Astrocyte of the spinal cord (primary cell): Measurements from ENCODE around the gene GCGR.

ENCODE experiments used
- DNase-seq: peaks from one replicate; pipeline ENCODE4 v3.0.0; 2011; ENCODE audit warnings: low read depth, low spot score
- H3K4me3 ChIP-seq: 2 replicates; pipeline ENCODE4 v1.5.1; 2011; ENCODE audit warnings: low read depth, mild to moderate bottlenecking, low read length, moderate library complexity
- in situ Hi-C: cut with HindIII; loops from 2 replicates; pipeline ENCODE4 v1.10.0; 2017; ENCODE audit warnings: low sequenced_read_pairs
- TF ChIP-seq, protein P1 (sequence below): IDR thresholded peaks from 2 replicates; pipeline ENCODE4 v1.5.1; 2012; ENCODE audit warnings: low read depth, mild to moderate bottlenecking, low read length, inconsistent platforms

GCGR gene

DNA sequence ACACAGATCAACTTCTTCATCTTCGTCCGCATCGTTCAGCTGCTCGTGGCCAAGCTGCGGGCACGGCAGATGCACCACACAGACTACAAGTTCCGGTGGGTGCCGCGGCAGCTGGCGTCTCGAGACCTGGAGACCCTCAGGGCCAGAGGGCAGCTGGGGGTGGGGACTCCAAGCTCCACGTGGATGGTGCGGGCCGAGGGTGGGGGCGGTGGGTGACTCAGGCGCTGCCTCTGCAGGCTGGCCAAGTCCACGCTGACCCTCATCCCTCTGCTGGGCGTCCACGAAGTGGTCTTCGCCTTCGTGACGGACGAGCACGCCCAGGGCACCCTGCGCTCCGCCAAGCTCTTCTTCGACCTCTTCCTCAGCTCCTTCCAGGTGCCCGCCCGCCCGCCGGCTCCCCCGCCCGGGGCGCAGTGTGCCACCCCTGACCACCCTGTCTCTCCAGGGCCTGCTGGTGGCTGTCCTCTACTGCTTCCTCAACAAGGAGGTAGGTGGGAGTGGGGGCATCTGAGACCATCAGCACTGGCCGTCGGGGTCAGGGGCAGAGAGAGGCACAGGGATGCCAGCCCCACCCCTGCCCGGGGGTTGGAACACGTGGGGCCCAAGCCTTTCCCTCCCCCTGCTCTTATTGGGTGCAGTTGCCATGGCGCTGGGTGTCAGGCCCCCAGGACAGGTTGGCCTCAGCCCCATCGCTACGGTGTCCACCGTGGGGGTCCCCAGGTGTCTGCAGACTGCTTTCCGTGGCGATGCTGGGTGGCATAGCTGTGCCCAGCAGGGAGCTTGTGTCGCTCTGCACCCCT lies 8.8 kb downstream of the GCGR start:
- DNase-seq = no peak
- no peak overlapping the region for H3K4me3 ChIP-seq
- in situ Hi-C loops = no loop called here
- TF ChIP-seq, protein P1, sequence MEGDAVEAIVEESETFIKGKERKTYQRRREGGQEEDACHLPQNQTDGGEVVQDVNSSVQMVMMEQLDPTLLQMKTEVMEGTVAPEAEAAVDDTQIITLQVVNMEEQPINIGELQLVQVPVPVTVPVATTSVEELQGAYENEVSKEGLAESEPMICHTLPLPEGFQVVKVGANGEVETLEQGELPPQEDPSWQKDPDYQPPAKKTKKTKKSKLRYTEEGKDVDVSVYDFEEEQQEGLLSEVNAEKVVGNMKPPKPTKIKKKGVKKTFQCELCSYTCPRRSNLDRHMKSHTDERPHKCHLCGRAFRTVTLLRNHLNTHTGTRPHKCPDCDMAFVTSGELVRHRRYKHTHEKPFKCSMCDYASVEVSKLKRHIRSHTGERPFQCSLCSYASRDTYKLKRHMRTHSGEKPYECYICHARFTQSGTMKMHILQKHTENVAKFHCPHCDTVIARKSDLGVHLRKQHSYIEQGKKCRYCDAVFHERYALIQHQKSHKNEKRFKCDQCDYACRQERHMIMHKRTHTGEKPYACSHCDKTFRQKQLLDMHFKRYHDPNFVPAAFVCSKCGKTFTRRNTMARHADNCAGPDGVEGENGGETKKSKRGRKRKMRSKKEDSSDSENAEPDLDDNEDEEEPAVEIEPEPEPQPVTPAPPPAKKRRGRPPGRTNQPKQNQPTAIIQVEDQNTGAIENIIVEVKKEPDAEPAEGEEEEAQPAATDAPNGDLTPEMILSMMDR = no peak

DNA sequence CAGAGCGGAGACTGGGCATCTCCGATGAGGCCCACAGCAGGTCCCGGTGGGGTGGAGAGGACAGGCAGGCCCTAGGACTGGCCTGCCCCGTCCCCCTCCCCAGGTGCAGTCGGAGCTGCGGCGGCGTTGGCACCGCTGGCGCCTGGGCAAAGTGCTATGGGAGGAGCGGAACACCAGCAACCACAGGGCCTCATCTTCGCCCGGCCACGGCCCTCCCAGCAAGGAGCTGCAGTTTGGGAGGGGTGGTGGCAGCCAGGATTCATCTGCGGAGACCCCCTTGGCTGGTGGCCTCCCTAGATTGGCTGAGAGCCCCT lies 9.4 kb downstream of the GCGR start:
- DNase-seq = no peak
- no peak overlapping the region for H3K4me3 ChIP-seq
- TF ChIP-seq, protein P1 = no peak
- in situ Hi-C loops = no loop called here

DNA sequence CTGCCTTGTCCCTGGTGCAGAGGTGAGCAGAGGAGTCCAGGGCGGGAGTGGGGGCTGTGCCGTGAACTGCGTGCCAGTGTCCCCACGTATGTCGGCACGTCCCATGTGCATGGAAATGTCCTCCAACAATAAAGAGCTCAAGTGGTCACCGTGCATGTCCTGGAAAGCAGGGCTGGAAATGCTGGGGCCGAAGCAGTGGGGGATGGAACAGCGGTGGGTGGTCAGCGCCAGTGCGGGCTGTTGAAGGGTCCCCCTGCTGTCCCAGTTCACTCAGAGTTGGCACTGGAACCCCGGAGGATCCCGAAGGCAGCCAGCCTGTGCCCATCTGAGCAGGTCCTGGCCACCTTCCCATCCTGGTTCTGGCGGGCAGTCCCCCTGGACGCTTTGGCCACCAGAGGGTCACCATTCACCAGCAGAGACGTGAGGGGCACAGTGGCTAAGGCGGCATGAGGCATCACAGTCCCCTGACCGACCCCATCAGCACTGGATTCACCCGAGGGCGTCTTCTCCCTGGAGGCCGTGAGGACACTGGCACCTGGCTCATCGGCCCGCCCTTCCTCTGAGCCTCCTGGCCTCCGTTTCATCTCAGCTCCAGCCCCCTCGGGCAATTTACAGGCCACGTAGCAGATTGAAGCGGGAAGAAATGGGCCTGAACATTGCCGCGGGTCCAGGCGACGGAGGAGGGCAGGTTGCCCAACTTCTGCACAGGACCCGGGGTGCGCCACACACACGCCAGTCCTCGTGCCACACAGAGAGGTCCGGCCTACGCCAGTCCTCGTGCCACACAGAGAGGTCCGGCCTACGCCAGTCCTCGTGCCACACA lies 10.1 kb downstream of the GCGR start:
- DNase-seq = no peak
- H3K4me3 ChIP-seq = no peak overlapping the region
- TF ChIP-seq, protein P1 = no peak
- in situ Hi-C loops = no loop called here

DNA sequence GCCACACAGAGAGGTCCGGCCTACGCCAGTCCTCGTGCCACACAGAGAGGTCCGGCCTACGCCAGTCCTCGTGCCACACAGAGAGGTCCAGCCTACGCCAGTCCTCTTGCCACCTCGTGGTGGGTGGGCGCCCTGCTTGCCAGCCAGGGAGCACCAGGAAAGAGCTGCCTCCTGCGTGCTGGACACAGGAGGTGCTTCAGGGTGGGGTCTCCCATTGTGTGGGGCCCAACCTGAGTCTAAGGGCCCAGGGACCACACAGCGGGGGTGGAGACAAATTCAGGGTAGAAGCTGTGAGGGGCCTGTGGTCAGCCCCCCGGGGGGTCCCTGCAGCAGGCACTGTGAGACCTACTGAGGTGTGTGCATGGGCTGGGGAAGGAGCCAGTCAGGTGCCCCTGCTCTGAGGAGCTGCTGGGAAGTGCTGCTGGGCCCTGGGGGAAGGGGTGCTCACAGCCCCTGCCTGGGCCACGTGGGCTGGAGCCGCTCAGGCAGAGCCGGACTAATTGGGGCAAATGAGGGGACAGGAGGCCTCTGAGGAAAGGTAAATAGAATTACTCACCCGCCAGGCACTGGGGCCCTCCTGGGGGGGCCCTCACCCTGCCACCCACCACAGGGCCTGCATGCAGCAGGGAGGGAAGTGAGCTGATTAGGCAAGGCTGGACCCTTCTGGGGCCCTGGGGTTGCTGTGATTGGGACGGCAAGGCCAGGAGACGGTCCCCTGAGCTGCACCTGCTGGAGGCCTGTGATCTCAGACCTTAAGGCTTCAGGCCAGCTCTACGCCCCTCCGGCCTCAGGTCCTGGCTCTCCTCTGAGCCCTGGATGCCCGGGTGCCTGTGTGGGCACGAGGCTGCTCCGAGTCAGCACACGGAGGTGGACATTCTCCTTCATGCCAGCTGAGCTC lies 11.0 kb downstream of the GCGR start:
- no peak for DNase-seq
- in situ Hi-C loops = no loop called here
- TF ChIP-seq, protein P1 = no peak

DNA sequence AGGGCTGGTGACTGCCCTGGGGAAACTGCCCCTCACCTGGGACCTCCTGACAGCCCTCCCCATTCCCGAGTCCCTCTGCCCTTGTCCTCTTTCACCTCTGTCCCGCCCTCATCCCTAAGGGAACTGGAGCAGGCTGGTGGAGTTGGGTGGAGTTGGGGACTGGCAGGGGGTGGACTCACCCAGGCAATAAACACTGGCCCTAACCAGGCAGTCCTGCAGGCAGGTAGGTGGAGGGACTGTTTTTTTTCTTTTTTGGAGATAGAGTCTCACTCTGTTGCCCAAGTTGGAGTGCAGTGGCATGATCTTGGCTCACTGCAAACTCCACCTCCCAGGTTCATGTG lies 11.7 kb downstream of the GCGR start:
- no peak for DNase-seq
- in situ Hi-C loops = no loop called here
- H3K4me3 ChIP-seq = no peak overlapping the region
- TF ChIP-seq, protein P1 = no peak

More for the DNA sequence above, 11.0 kb downstream of the GCGR start:
- H3K4me3 ChIP-seq = no peak overlapping the region

DNA sequence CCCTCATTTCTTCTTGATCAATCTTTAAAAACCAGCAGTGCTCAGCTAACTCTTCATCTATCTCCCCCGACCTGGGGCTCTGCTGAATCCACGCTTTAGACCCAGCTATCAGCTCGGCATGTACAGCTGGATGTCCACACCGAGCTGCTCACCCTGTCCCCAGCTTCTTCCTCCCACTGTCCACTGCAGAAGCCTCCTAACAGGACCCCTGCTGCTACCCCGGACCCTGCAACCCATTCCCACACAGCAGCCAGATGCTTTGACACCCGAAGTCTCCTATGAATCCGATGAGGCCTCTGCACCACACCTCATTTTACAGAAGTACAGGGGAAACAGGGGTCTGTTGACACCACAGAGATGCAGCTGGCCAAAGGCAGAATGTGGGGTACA lies 13.8 kb downstream of the GCGR start:
- no peak overlapping the region for H3K4me3 ChIP-seq
- in situ Hi-C loops = no loop called here
- no peak for DNase-seq
- TF ChIP-seq, protein P1 = no peak
